ENCODE measurements around the gene TP53. TPM values are rescaled to one million over a fixed set of nuclear protein-coding genes. Genes with fewer than 3 reads are reported as not detected.

The TP53 gene
- total and polyA plus RNA-seq, 9 of the 15 experiments (the other 6 are each of a cell fraction or from before 2014, with no cell fraction given): 2.8 to 14.0 (median 7.1) TPM

DNA sequence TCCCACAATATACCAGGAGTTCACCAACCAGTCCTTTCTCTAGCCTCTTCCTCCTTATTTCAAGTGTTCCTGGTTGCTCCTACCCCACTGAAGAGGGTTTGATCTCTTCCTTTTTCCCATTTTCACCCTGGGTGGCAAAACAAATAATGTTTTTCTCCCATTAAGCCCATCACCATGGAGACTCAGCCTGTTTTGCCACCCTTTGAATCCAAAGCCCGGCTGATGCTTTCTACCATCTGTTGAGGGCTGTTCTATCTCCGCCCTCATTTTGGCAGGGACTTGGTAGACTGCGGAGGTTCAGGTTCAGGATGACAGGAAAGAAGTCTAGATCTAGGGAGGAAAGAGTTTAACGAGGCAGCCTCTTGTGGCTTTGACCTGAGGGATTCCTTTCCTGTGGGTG is 32.8 kb upstream of the TP53 start:
- CTCF ChIA-PET (ENCODE audit: low intra/inter-chr PET ratio): no interaction called here
- in situ Hi-C loops (cut with MboI): no loop called here
- TF ChIP-seq TBP (optimal IDR thresholded peaks at IDR 0.05; ENCODE audit: low read depth, low read length) (no peak), MYBL2 (IDR thresholded peaks at IDR 0.05; ENCODE audit: low read depth) (no peak), MYBL2 (CRISPR knock-in tag; IDR thresholded peaks at IDR 0.05; ENCODE audit: borderline replicate concordance) (no peak), ASH1L (IDR thresholded peaks at IDR 0.05; ENCODE audit: borderline replicate concordance, low read depth, partially characterized antibody) (no peak), HNRNPL (IDR thresholded peaks at IDR 0.05; ENCODE audit: low read depth, low read length) (no peak), MEF2D (tag; conservative IDR thresholded peaks at IDR 0.05; ENCODE audit: low read depth) (no peak), CBX3 (IDR thresholded peaks at IDR 0.05; ENCODE audit: borderline replicate concordance in 1 of 2, low read length in 2 of 2) (no peak), SMC3 (conservative IDR thresholded peaks at IDR 0.05; ENCODE audit: insufficient read depth, low read depth, low read length) (no peak), SRSF9 (IDR thresholded peaks at IDR 0.05; ENCODE audit: borderline replicate concordance, low read depth, low read length) (no peak), ZBTB7A (IDR thresholded peaks at IDR 0.05; ENCODE audit: borderline replicate concordance, control insufficient read depth, low read depth, low read length) (no peak), ILF3 (IDR thresholded peaks at IDR 0.05; ENCODE audit: borderline replicate concordance) (no peak), ID3 (CRISPR knock-in tag; IDR thresholded peaks at IDR 0.05) (no peak), ID3 (tag; IDR thresholded peaks at IDR 0.05) (no peak), ZNF551 (CRISPR knock-in tag; IDR thresholded peaks at IDR 0.05) (no peak), NFE2 (IDR thresholded peaks at IDR 0.05; ENCODE audit: low read depth) (no peak)
- TF ChIP-seq, protein P1, sequence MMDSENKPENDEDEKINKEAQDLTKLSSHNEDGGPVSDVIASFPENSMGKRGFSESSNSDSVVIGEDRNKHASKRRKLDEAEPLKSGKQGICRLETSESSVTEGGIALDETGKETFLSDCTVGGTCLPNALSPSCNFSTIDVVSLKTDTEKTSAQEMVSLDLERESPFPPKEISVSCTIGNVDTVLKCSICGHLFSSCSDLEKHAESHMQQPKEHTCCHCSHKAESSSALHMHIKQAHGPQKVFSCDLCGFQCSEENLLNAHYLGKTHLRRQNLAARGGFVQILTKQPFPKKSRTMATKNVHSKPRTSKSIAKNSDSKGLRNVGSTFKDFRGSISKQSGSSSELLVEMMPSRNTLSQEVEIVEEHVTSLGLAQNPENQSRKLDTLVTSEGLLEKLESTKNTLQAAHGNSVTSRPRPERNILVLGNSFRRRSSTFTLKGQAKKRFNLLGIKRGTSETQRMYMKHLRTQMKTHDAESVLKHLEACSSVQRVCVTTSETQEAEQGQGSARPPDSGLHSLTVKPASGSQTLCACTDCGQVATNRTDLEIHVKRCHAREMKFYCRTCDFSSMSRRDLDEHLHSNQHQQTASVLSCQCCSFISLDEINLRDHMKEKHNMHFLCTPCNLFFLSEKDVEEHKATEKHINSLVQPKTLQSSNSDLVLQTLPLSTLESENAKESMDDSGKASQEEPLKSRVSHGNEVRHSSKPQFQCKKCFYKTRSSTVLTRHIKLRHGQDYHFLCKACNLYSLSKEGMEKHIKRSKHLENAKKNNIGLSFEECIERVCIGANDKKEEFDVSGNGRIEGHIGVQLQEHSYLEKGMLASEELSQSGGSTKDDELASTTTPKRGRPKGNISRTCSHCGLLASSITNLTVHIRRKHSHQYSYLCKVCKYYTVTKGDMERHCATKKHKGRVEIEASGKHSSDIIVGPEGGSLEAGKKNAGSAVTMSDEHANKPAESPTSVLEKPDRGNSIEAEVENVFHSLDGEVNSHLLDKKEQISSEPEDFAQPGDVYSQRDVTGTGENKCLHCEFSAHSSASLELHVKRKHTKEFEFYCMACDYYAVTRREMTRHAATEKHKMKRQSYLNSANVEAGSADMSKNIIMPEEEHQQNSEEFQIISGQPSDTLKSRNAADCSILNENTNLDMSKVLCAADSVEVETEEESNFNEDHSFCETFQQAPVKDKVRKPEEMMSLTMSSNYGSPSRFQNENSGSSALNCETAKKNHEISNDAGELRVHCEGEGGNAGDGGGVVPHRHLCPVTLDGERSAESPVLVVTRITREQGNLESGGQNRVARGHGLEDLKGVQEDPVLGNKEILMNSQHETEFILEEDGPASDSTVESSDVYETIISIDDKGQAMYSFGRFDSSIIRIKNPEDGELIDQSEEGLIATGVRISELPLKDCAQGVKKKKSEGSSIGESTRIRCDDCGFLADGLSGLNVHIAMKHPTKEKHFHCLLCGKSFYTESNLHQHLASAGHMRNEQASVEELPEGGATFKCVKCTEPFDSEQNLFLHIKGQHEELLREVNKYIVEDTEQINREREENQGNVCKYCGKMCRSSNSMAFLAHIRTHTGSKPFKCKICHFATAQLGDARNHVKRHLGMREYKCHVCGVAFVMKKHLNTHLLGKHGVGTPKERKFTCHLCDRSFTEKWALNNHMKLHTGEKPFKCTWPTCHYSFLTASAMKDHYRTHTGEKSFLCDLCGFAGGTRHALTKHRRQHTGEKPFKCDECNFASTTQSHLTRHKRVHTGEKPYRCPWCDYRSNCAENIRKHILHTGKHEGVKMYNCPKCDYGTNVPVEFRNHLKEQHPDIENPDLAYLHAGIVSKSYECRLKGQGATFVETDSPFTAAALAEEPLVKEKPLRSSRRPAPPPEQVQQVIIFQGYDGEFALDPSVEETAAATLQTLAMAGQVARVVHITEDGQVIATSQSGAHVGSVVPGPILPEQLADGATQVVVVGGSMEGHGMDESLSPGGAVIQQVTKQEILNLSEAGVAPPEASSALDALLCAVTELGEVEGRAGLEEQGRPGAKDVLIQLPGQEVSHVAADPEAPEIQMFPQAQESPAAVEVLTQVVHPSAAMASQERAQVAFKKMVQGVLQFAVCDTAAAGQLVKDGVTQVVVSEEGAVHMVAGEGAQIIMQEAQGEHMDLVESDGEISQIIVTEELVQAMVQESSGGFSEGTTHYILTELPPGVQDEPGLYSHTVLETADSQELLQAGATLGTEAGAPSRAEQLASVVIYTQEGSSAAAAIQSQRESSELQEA (IDR thresholded peaks at IDR 0.05; ENCODE audit: low read depth): no peak

More for the DNA sequence above, 32.8 kb upstream of the TP53 start:
- BruUV-seq (replicated peaks): no TSS peak
- Histone ChIP-seq H4K20me1 (replicated peaks; ENCODE audit: control insufficient read depth, insufficient read depth, low read length) (no peaks in the 10 kb centered on the region), H3K4me1 (replicated peaks in 1 of 2; ENCODE audit: control insufficient read depth in 2 of 2, insufficient read depth in 2 of 2, low read length in 2 of 2) (peaks cover 6 to 21% of the 10 kb centered on the region in 2 experiments; a peak in 3 of 5 replicates), H3K4me3 (no peak overlapping the region), H3K27ac (ENCODE audit: extremely low read depth, low read depth, low read length) (no peak overlapping the region), H3K36me3 (ENCODE audit: control insufficient read depth, insufficient read depth, low read length) (no peaks in the 10 kb centered on the region), H3K4me2 (ENCODE audit: insufficient read depth, low read length) (no peak overlapping the region), H3K9me1 (ENCODE audit: control insufficient read depth, insufficient read depth, low read length) (no peaks in the 10 kb centered on the region), H2AFZ (ENCODE audit: low read depth, low read length) (no peak overlapping the region), H3K27me3 (ENCODE audit: control insufficient read depth in 2 of 2, insufficient read depth in 2 of 2, low read length in 2 of 2) (peaks cover 24 to 47% of the 10 kb centered on the region in 2 experiments; a peak in 4 of 5 replicates), H3K79me2 (ENCODE audit: control insufficient read depth, insufficient read depth, low read length) (no peaks in the 10 kb centered on the region), H3K9me3 (replicated peaks; ENCODE audit: control insufficient read depth, insufficient read depth, low read depth, low read length) (no peaks in the 10 kb centered on the region), H3K9ac (ENCODE audit: insufficient read depth in 1 of 2, low read depth in 2 of 2, low read length in 2 of 2) (no peak overlapping the region)
- intact Hi-C loops (cut with micrococcal nuclease): no loop called here
- 11% methylated on average over 4 of the region's 4 CpGs for WGBS (ENCODE audit: insufficient coverage, low coverage, missing lambda C conversion rate)
- ATAC-seq (no peak), FAIRE-seq (no peak), DNase-seq (ENCODE audit: extremely low read depth in 1 of 4, low spot score in 3 of 4) (no peak)
- POLR2A ChIA-PET: no interaction called here
